SH-SY5Y (cell line): ENCODE results near the gene NGRN.

Source experiments
- GATA2 ChIP-seq: IDR thresholded peaks from 2 replicates; pipeline ENCODE4 v1.6.1; 2011; ENCODE audit warnings: mild to moderate bottlenecking, low read depth, low read length
- GATA3 ChIP-seq: IDR thresholded peaks from 2 replicates; pipeline ENCODE4 v1.6.1; 2011; ENCODE audit warnings: low read depth, mild to moderate bottlenecking, low read length, moderate library complexity

- TF ChIP-seq GATA2: peak; percentile 83
- TF ChIP-seq GATA3: no peak; the same call in 1 of the 2 replicates
Observed at GRCh38 chr15:90234096-90234988, 31.1 kb upstream of the NGRN start, which contains the start of gene GDPGP1.
